Stimulated activated CD8-positive, alpha-beta memory T cell treated with anti-CD3 and anti-CD28 coated beads, Interleukin-15, amount 100 ng/mL, for 24 hours (primary cell): ENCODE measurements around the gene KDM8.
"Not testable (repeated sequence)": the region's sequence is repeated elsewhere in the genome, so short reads cannot be mapped to it uniquely, and the experiment has no call there.

ENCODE experiments used
- DNase-seq: peaks from one replicate; pipeline ENCODE4 v3.0.0-alpha.2; 2020; ENCODE audit warnings: low read depth

Gene KDM8

DNA sequence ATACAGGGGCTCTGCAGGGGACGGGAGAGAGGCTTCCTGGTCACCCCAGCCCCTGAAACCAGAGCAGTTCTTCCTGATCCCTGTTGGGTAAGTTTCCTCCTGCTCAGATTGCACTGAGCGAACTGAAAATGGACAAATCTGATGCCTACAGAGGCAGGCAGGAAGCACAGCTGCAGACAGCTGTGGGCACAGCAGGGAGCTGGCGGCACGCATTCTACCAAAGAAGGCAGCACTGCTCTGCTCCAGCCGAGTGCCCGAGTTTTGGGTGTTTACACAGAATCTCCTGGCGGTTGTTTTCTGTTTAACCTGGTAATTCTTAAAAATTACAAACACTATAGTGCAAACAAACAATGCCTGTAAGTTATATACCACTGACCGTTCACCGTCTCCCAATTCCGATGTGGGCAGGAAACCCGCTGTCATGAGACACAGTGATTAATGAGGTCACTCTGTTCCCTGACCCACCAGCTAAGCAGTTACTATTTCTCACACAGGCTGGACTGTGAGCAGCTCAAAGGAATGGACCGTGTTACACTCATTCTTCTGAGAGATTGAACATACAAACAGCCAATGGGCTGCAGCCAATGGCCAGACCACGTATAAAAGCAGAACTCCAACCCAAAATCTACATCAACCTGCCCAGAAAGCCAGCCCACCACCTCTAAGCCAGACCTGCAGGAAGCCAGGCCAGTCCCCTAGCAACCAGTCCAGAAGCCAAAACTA lies 39.7 kb downstream of the KDM8 start:
- no peak for DNase-seq

DNA sequence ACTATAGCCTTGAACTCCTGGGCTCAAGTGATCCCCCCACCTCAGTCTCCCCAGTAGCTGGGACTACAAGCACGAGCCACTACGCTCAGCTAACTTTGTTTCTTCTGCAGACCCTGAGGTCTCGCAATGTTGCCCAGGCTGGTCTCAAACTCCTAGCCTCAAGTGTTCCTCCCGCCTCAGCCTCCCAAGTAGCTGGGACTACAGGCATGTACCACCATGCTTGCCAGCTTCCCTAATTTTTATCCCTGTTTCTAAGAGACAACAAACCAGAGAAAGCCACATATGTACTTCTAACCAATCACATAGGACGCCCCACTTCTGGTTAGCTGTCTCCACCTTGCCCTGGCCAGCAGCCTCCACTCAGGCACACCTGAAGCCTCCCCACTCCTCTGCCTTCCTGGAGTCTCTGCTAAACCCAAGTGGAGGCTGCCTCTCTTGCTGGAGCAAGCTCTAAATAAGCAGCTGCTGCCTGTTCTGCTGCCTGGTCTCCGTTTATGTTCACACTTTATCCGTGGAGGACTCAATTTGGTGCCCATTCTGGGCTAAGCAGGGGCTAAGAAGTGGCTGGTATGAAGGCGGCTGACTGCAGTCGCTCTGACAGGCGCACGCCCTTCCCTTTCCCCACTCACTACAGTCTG lies 40.5 kb downstream of the KDM8 start:
- DNase-seq, result no peak

DNA sequence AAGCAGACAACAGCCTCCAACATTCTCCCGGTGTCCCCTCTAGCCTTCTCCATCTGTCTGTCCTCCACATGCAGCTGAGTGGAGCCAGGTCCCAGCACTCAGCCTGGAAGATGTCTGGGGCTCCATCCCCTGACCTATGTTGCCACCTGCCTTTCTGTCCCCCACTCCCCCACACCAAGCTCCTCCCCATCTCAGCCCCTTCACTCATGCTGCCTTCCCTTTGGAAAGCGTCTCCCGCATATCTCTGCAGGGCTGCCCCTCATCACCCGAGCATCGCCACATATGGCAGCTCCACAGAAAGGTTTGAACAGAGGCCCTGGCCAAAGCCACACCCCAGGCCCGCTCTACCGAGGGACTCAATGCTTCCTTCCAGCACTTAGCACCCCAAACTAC lies 41.0 kb downstream of the KDM8 start:
- DNase-seq, result no peak

DNA sequence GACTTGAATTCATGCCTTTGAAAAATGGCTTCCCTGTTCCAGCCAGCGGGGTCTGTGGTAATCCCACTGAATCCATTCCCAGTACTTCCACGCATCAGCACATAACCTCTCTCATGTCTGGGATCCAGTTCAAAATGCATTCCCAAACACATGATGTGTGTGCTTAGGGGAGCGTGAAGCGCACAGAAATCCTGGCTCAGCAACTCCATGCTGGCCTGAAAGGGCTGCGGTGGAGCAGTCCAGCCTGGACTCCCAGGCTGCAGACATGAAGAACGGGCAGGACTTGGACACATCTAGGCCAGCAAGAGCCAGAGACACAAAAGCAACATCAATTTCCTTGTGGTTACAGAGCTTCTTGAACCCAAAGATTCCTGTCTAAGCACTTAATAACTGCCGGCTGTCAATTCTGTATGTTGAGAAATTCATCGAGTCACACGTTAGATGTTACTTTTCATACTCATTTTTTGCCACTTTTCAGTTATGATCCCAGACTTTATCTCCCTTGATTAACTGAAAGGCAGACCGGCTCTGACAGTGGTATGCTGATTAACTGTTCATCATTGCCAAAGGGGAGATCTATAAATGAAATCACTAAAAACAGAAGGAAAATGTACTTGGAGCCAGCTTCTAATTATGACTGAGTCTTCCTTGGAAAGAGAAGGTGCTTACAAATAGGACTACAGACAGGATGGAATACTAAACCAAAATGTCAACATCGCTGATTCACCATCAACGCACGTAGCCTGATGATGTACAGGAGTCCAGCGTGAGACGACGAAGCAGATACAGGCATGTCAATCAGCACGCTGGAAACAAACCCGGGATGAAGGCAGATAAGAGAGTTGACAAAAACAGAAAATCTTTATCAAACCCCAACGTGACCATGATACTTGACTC lies 42.2 kb downstream of the KDM8 start:
- DNase-seq, result no peak

DNA sequence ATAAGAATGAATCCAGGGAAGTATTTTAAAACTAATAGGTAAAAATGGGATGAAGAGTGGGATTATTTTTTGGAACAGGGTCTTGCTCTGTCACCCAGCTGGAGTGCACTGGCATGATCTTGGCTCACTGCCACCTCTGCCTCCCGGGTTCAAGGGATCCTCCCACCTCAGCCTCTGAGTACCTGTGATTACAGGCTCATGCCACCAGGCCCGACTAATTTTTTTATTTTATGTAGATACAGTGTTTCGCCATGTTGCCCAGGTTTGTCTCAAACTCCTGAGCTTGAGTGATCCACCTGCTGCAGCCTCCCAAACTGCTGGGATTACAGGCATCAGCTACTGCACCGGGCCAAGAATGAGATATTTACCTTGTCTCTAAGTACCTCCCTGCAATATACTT lies 43.1 kb downstream of the KDM8 start:
- DNase-seq, result no peak

DNA sequence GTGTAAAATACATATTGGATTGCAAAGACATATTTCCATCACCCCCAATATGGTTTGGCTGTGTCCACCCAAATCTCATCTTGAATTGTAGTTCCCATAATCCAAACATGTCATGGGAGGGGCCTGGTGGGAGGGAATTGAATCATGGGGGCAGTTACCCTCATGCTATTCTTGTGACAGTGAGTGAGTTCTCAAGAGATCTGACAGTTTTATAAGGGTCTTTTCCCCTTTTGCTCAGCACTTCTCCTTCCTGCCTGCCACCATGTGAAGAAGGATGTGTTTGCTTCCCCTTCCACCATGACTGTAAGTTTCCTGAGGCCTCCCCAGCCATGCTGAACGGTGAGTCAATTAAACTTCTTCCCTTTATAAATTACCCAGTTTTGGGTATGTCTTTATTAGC lies 43.8 kb downstream of the KDM8 start:
- DNase-seq, result not testable (repeated sequence)

DNA sequence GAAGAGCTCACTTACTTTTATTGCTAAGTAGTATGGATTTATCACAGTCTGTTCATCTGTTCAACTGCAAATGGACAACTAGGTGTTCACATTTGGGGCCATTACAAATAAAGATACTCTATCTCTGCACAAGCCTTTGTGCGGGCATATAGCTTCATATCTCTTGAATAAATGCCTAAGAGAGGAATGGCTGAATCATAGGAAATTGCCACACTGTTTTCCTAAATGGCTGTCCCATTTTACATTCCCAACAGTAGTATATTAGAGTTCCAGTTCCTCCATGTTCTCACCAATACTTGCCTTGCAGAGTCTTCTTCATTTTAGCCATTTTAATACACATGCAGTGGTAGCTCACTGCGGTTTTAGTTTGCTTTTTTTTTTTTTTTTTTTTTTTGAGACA lies 44.7 kb downstream of the KDM8 start:
- DNase-seq, result no peak

DNA sequence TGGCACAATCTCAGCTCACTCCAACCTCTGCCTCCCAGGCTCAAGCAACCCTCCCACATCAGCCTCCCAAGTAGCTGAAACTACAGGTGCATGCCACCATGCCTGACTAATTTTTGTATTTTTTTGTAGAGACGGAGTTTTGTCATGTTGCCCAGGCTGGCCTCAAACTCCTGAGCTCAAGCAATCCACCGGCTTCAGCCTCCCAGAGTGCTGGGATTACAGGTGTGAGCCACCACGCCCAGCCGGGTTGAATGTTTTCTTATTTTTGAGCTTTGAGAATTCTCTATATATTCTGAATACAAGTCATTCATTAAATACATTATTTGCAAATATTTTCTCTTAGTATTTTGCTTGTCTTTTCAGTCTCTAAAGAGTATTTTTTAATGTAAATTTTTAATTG lies 45.6 kb downstream of the KDM8 start:
- not testable (repeated sequence) for DNase-seq

DNA sequence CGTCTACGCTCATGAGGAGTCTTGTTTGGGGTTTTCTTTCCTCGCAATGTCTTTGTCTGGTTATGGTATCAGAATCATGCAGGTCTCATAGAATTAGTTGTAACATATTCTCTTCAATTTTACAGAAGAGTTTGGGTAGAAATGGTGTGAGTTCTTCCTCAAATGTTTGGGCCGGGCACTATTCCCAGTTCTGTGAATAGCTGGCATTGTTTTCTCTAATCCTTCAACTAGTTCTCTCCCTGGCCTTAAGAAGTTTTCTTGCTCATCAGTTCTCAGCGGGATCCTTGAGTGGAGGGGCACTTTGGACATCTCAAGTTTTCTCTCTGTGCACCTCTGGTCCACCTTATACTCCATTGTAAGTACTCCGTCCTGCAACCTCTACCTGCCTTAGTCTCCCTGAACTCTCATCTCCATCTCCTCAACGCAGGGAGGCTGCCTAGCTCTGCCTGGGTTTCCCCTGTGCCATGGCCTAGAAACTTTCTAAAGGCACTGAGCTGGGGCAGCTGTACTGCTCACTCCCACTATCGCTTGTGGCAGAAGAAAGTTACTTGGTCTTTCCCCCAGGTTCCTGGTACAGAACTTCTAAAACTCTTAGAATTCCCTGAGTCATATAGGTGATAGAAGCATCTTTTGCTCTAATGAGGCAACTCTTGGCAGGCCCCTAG lies 48.3 kb downstream of the KDM8 start:
- DNase-seq, result no peak

DNA sequence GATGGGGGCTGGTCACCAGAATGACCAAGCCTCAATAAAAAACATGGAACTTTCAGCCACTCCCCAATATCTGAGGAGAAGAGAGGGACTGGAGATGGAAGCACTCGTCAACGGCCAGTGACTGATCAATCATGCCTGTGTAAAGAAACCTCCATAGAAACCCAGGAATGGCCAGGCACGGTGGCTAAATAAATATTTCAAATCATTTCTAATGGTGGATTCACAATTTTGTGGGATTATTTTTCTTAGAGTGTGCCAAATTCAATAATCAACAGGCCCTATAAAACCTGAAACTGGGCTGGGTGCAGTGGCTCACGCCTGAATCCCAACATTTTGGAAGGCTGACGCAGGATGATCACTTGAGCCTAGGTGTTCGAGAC lies 48.9 kb downstream of the KDM8 start:
- no peak for DNase-seq

DNA sequence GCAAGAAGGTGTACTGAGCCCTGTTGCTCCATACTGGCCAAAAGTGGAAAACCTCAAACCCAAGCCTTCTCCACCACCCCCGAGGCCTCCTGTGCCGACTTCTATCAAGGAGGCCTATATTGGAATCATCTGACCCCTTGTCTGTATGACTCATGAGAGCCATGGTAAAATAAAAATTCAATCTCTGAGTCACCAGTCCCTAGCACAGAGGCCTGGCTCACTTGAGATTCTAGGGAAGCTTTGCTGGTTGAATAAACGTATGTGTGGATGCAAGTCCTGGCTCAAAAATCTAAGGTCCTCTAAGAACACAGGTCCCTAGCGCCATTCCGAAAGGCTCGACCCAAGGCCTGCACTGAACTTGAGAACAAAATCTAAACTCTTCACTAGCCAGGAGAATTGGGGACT lies 50.2 kb downstream of the KDM8 start:
- no peak for DNase-seq

DNA sequence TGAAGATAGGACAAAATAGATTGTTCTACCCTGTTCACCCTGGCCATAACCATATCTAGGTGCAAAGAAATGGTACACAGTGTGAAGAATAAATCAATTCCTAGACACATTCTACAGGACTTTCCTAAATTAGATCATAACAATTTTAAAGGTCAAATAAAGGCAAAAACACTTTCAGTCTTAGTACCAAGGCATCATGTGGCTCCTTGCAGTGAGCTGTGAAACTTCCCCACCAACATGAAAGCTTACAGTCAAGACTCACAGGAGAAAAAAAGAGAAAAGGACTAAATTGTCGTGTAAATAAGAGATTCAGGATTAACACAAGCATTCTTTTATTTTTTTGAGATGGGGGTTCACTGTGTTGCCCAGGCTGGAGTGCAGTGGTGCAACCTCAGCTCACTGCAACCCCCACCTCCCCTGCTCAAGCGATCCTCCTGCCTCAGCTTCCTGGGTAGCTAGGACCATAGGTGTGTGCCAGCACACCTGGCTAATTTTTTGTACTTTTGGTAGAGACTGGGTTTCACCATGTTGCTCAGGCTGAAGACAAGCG lies 51.0 kb downstream of the KDM8 start:
- no peak for DNase-seq

DNA sequence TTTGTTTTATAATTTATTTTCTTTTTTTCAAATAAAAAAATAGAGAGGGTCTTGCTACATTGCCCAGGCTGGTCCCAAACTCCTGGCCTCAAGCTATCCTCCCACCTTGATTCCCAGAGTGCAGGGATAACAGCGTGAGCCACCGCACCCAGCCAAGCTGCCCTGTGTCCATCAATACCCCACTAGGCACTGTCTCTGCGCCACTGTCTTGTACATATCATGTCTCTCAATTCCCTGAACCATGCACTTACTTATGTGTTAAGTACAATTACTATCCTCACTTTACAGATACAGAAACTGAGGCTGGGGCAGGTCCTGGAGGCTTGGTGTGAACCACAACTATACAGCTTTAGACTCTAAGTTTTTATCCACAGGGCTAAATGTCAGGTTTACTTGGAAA lies 53.5 kb downstream of the KDM8 start:
- DNase-seq, result no peak

DNA sequence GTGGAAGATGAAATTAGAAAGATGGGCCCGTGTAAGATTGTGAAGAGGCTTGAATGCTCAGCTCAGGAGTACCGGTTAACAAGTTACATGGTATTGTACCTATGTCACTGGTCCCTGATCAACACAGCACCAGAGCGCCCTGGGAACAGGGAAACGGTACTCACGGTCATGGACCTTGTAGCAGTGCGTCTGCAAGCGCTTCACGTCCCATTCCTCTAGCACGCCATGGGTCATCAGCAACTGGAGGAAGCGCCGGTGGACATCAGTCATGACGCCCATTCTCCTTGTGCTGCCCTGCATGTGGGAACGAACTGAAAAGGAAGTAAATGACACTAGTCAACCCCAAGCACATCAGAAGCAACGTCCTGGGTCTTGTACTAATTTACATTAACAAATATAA lies 53.9 kb downstream of the KDM8 start:
- no peak for DNase-seq

DNA sequence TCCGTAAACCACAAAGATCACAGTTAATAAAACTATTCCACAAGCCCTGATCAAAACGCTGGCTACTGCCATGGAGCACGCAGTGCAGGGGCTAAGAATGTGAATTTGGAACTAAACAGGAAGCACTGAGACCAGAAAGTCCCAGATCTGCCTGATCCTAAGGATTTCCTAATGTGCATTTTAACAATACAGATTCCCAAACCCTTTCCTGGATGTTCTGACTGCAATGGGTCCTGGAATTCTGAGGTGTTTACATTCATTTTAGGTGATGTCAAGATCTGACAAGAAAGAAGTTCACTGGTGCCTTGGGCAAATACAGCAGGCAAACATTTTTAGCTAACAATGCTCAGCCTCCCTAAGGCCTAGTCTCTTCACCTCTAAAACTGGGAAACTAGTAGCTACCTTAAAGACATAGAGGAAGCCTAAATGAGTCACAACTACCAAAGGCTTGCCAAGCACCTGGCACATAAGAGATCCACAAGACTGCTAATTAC lies 55.0 kb downstream of the KDM8 start:
- no peak for DNase-seq

DNA sequence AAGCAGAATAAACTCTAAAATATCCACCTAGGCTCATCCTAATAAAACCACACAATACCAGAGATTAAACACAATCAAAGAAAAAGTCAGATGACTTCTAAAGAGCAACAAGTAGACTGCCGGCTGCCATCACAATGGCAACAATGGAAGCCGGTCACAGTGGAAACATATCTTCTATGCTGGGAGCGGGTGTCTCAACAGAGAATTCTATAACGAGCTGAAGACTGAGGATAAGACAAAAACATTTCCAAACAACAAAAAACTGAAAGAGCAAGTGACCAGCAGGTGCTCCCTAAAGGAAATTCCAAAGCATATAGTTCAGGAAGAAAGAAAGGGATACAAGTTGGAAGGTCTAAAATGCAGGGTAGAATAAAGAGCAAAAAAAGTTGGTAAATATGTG lies 56.4 kb downstream of the KDM8 start:
- no peak for DNase-seq

DNA sequence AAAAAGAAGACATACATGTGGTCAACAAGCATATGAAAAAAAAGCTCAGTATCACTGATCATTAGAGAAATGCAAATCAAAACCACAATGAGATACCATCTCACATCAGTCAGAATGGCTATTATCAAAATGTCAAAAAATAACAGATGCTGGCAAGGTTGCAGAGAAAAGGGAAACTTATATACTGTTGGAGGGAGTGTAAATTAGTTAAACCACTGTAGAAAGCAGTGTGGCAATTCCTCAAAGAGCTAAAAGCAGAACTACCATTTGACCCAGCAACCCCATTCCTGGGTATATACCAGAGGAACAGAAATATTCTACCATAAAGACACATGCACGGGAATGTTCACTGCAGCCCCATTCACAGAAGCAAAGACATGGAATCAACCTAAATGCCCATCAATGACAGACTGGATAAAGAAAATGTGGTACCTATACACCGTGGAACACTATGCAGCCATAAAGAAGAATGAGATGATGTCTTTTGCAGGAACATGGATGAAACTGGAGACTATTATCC lies 59.6 kb downstream of the KDM8 start:
- not testable (repeated sequence) for DNase-seq

DNA sequence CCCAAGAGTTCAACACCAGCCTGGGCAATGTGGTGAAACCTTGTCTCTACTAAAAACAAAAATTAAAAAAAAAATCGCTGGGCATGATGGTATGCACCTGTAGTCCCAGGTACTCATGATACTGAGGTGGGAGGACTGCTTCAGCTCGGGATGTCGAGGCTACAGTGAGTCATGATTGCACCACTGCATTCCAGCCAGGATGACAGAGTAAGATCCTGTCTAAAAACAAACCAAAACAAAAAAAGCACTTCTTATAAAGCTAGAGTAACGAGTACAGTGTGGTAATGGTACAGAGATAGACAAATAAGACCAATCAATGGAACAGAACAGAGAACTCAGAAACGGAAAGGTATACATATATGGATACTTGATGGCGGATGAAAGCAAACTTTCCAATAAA lies 60.8 kb downstream of the KDM8 start:
- no peak for DNase-seq

DNA sequence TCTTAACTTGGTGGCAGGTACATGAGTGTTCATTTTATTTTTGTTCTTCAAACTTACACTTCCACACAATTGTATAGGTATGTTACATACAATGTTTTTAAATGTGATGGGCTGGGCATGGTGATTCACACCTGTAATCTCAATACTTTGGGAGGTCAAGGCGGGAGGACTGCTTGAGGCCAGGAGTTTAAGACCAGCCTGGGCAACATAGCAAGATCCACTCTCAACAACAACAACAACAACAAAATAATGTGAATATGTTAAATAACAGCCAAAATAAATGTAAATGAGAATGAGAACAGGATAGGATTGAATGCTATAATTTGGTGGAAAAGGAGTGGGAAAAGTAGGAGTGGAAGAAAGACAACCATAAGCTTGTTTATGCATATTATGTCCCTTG lies 62.7 kb downstream of the KDM8 start:
- DNase-seq, result no peak

DNA sequence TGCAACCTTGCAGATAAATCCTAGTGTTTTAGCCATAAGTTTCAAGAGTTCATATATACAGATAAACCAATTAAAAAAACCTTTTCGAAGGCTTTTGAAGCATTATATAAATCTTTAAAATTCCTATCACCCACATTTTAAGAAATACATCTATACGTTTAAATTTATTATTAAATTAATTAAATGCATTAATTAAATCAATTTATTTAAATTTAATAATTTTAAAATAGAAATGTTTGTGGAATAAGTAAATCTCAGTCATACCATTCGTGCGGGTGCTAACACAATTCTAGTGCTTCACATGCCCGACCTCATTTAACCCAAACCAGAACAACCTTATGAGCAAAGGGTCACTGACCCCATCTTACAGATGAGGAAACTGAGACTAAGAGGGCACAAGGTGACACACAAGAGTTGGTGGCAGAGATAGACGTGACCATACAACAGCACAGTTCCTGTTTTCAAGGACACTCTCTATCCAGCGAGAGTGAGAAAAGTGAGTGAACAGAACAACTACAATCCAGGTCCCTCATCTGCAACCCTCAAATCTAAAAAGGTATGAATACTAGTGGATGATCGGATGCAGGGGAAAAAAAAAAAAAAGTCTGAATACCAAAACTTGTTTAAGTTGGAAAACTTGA lies 63.8 kb downstream of the KDM8 start:
- no peak for DNase-seq
